Thoracic aorta (tissue), 2 donors: Measurements from ENCODE around the gene B3GNT9. TPM values are rescaled to one million over a fixed set of nuclear protein-coding genes. Genes with fewer than 3 reads are reported as not detected.

Source experiments
- ATAC-seq: fragments of 150-250 bp; one replicate; pipeline ENCODE4 v1.8.0; 2017; ENCODE audit warnings: low read depth; ENCODE audit not compliant: insufficient number of reproducible peaks, low FRiP score
- DNase-seq: peaks from one replicate; pipeline ENCODE4 v3.0.0-alpha.2; 2020; ENCODE audit warnings: low spot score
- H3K27ac ChIP-seq, 2 donors: fragments of 200-600 bp; sonication (generic); 1 replicate in 1 of 2; 2 replicates in 1 of 2; pipeline ENCODE4 v1.5.1; 2016; ENCODE audit warnings: mild to moderate bottlenecking in 2 of 2, moderate library complexity in 2 of 2
- H3K27me3 ChIP-seq: fragments of 200-600 bp; sonication (generic); replicated peaks from 2 replicates; pipeline ENCODE4 v1.6.0; 2016; ENCODE audit warnings: mild to moderate bottlenecking; ENCODE audit not compliant: insufficient read depth
- H3K36me3 ChIP-seq: fragments of 200-600 bp; sonication (generic); one replicate; pipeline ENCODE4 v1.5.1; 2016
- H3K4me1 ChIP-seq, 2 donors: fragments of 200-600 bp; sonication (generic); 1 replicate in 1 of 2; 2 replicates in 1 of 2; pipeline versions ENCODE4 v1.5.1 to v1.6.0; 2016; ENCODE audit warnings: low read depth in 2 of 2, mild to moderate bottlenecking in 1 of 2; ENCODE audit not compliant: control insufficient read depth in 1 of 2
- H3K4me3 ChIP-seq: fragments of 200-600 bp; sonication (generic); 2 replicates; pipeline ENCODE4 v1.5.1; 2016; ENCODE audit warnings: mild to moderate bottlenecking
- H3K9me3 ChIP-seq: fragments of 200-600 bp; sonication (generic); 2 replicates; pipeline ENCODE4 v1.5.1; 2016
- CTCF ChIP-seq: fragments of 200-600 bp; sonication (generic); IDR thresholded peaks from one replicate; pipeline ENCODE4 v1.5.1; 2019; ENCODE audit warnings: antibody characterized with exemption
- total RNA-seq, 2 donors: library from RNA; depleted of rRNA; stranded (reverse); fragments of >200 nt; gene quantifications; one replicate each; pipeline versions ENCODE4 v1.1.0 to v1.2.3, GENCODE V29; 2016

B3GNT9 gene
- total RNA-seq, 2 donors from 2014 or later = 33.5 to 59.6 TPM

- Histone ChIP-seq H3K27ac (peak overlapping the region; percentile 95 to 97), H3K27me3 (no peaks in the 10 kb centered on the region), H3K4me1 (peaks cover 27 to 50% of the 10 kb centered on the region in 2 donors), H3K9me3 (no peaks in the 10 kb centered on the region), H3K36me3 (peaks cover 3% of the 10 kb centered on the region), H3K4me3 (peak overlapping the region; percentile 83)
- no peak for ATAC-seq
- no peak for DNase-seq
- no peak for TF ChIP-seq CTCF
Observed at GRCh38 chr16:67170949-67171649, 20.3 kb upstream of the B3GNT9 start.

GRCh38 chr16:67170168-67170948 lies 19.6 kb upstream of the B3GNT9 start, which contains the start of gene NOL3:
Gene NOL3, plus strand, starts transcription at chr16:67170538.
- TF ChIP-seq CTCF = no peak
- peak; percentile 73 for DNase-seq
- peaks cover 31 to 54% of the 10 kb centered on the region in 2 donors for H3K4me1 ChIP-seq

GRCh38 chr16:67169642-67170167 lies 18.9 kb upstream of the B3GNT9 start:
- H3K4me1 ChIP-seq = peaks cover 33 to 54% of the 10 kb centered on the region in 2 donors
- H3K36me3 ChIP-seq = no peaks in the 10 kb centered on the region
- no peak for DNase-seq
- no peaks in the 10 kb centered on the region for H3K27me3 ChIP-seq
- no peak for ATAC-seq
- no peaks in the 10 kb centered on the region for H3K9me3 ChIP-seq
- peak; percentile 35 for TF ChIP-seq CTCF
- H3K27ac ChIP-seq = peak overlapping the region; percentile 95 to 97
- peak overlapping the region; percentile 83 for H3K4me3 ChIP-seq

More at GRCh38 chr16:67170168-67170948, 19.6 kb upstream of the B3GNT9 start, which contains the start of gene NOL3:
- Histone ChIP-seq H3K9me3 (no peaks in the 10 kb centered on the region), H3K36me3 (peaks cover 2% of the 10 kb centered on the region), H3K27me3 (no peaks in the 10 kb centered on the region), H3K4me3 (peak within 1 kb of the TSS; percentile 83), H3K27ac (peak within 1 kb of the TSS; percentile 95 to 97)
- ATAC-seq = peak; percentile 37

GRCh38 chr16:67169011-67169451 lies 18.2 kb upstream of the B3GNT9 start:
- H3K9me3 ChIP-seq = no peaks in the 10 kb centered on the region
- H3K27me3 ChIP-seq = no peaks in the 10 kb centered on the region
- H3K27ac ChIP-seq = peak overlapping the region; percentile 95 to 97
- no peak for ATAC-seq
- no peaks in the 10 kb centered on the region for H3K36me3 ChIP-seq
- TF ChIP-seq CTCF = no peak
- H3K4me3 ChIP-seq = no peak overlapping the region
- peaks cover 34 to 55% of the 10 kb centered on the region in 2 donors for H3K4me1 ChIP-seq
- DNase-seq = no peak

- Histone ChIP-seq H3K36me3 (no peaks in the 10 kb centered on the region), H3K27me3 (no peaks in the 10 kb centered on the region), H3K4me3 (no peak overlapping the region), H3K9me3 (no peaks in the 10 kb centered on the region), H3K27ac (no peak overlapping the region), H3K4me1 (peaks cover 35 to 59% of the 10 kb centered on the region in 2 donors)
- DNase-seq = no peak
- no peak for TF ChIP-seq CTCF
- no peak for ATAC-seq
Observed at GRCh38 chr16:67167588-67167987, 16.8 kb upstream of the B3GNT9 start.
